ENCODE measurements around the gene HEPN1. TPM values are rescaled to one million over a fixed set of nuclear protein-coding genes. Genes with fewer than 3 reads are reported as not detected.

Gene HEPN1
- total and polyA plus RNA-seq, 4 donors: not detected

DNA sequence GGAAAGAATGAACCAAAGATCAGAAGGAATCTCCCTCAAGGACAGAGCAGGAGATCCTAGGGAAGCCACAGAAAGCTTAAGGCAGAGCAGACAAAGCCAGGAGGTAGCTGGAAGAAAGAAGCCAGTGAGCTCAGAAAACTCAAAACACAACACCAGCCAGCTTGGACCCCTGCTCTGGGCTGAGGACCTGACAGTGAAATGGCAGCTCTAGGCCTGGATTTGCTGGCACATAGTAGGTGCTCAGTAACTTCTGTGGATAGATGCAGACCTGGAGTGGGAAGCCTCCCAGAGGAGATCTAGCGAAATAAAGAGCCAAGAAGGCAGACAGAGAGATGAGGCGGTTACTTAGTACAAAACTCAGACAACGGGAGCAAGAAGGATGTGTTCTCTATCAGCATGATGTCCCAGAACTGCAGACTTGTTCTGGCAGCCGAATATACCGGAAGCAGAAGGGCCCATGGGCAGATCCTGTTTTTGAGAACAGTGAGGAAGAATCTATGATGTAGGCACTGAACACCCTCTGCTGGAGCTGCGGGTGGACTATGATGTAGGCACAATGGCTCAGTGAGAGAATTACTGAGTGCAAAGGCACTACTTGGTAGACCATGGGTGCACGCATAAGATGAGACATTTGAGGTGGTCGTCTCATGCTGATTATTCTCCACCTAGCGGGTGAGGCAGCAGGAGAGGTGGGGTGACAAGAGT, 26.1 kb upstream of the HEPN1 start:
- no peak for DNase-seq
- no peak for ATAC-seq (ENCODE audit: insufficient read depth, low FRiP score)
- H3K9me3 ChIP-seq (ENCODE audit: control insufficient read depth in 4 of 4, insufficient read depth in 3 of 4, low read length in 3 of 4): no peaks in the 10 kb centered on the region
- H3K4me3 ChIP-seq: no peak overlapping the region
- no peaks in the 10 kb centered on the region for H3K27me3 ChIP-seq (ENCODE audit: control insufficient read depth in 3 of 3, insufficient read depth in 3 of 3, low read length in 2 of 3)
- H3K36me3 ChIP-seq (ENCODE audit: control insufficient read depth in 4 of 4, insufficient read depth in 4 of 4, low read length in 4 of 4): peaks cover 0 to 4% (median 0%) of the 10 kb centered on the region in 4 donors
- 58 to 62% methylated on average over 9 of the region's 9 CpGs for WGBS, 2 donors
- no peak overlapping the region for H3K9ac ChIP-seq (ENCODE audit: insufficient read depth in 1 of 2, low read length in 2 of 2)
- no peak for TF ChIP-seq CTCF (IDR thresholded peaks at IDR 0.05; ENCODE audit: control extremely low read depth, extremely low read depth)
- H3K4me1 ChIP-seq (ENCODE audit: control insufficient read depth in 5 of 5, insufficient read depth in 5 of 5, low read length in 5 of 5): peaks cover 0 to 16% (median 9%) of the 10 kb centered on the region in 5 donors
- peak overlapping the region in 1 of 2 donors; percentile 85 for H3K27ac ChIP-seq (ENCODE audit: low read depth in 1 of 2, low read length in 1 of 2)

DNA sequence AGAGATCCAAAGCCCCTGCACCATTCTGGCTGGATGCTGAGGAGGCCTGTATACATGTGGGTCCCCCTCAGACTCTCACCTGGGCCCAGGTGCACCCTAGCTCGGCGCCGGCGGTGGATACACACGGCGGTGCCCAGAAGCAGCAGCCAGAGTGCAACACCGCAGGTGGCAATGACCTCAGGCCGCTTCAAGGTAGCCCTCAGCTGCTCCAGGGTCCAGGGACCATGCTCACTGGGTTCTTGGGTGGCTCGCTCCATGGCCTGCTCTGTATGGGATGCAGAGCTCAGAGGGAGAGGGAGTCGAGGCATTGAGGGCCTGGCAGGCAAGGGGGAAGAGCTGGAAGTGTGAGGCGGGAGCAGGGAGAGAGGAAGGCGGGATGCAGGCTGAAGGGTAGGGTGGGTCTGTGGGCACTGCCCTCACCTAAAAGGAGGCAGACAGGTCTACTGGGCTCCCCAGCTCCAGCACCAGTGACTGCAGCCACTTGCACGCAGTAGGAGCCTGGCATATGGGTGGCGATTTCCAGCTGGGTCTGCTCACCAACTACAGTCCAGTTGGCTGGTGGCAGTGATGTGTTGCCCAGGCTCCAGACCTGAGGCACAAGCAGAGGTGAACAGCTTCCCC, 25.2 kb upstream of the HEPN1 start:
- peaks cover 0 to 4% (median 0%) of the 10 kb centered on the region in 4 donors for H3K36me3 ChIP-seq (ENCODE audit: control insufficient read depth in 4 of 4, insufficient read depth in 4 of 4, low read length in 4 of 4)
- no peaks in the 10 kb centered on the region for H3K9me3 ChIP-seq (ENCODE audit: control insufficient read depth in 4 of 4, insufficient read depth in 3 of 4, low read length in 3 of 4)
- DNase-seq: no peak
- H3K9ac ChIP-seq (ENCODE audit: insufficient read depth in 1 of 2, low read length in 2 of 2): no peak overlapping the region
- H3K27ac ChIP-seq (ENCODE audit: low read depth in 1 of 2, low read length in 1 of 2): peak overlapping the region in 1 of 2 donors; percentile 85
- H3K27me3 ChIP-seq (ENCODE audit: control insufficient read depth in 3 of 3, insufficient read depth in 3 of 3, low read length in 2 of 3): no peaks in the 10 kb centered on the region
- no peak for TF ChIP-seq CTCF (IDR thresholded peaks at IDR 0.05; ENCODE audit: control extremely low read depth, extremely low read depth)
- ATAC-seq (ENCODE audit: insufficient read depth, low FRiP score): no peak
- WGBS, 2 donors: 82 to 92% methylated on average over 14 of the region's 14 CpGs
- no peak overlapping the region for H3K4me3 ChIP-seq
- peaks cover 0 to 26% (median 7%) of the 10 kb centered on the region in 5 donors for H3K4me1 ChIP-seq (ENCODE audit: control insufficient read depth in 5 of 5, insufficient read depth in 5 of 5, low read length in 5 of 5)

GRCh38 chr11:124894606-124895430, 24.2 kb upstream of the HEPN1 start:
- H3K27ac ChIP-seq (ENCODE audit: low read depth in 1 of 2, low read length in 1 of 2): peak overlapping the region in 1 of 2 donors; percentile 85
- no peaks in the 10 kb centered on the region for H3K27me3 ChIP-seq (ENCODE audit: control insufficient read depth in 3 of 3, insufficient read depth in 3 of 3, low read length in 2 of 3)
- H3K9ac ChIP-seq (ENCODE audit: insufficient read depth in 1 of 2, low read length in 2 of 2): no peak overlapping the region
- WGBS, 2 donors: 62 to 72% methylated on average over 4 of the region's 4 CpGs
- no peaks in the 10 kb centered on the region for H3K9me3 ChIP-seq (ENCODE audit: control insufficient read depth in 4 of 4, insufficient read depth in 3 of 4, low read length in 3 of 4)
- H3K36me3 ChIP-seq (ENCODE audit: control insufficient read depth in 4 of 4, insufficient read depth in 4 of 4, low read length in 4 of 4): peaks cover 0 to 4% (median 0%) of the 10 kb centered on the region in 4 donors
- DNase-seq (no peak), ATAC-seq (ENCODE audit: insufficient read depth, low FRiP score) (no peak)
- peak overlapping the region; percentile 16 for H3K4me3 ChIP-seq
- TF ChIP-seq CTCF (IDR thresholded peaks at IDR 0.05; ENCODE audit: control extremely low read depth, extremely low read depth): no peak
- peaks cover 1 to 34% (median 9%) of the 10 kb centered on the region in 5 donors for H3K4me1 ChIP-seq (ENCODE audit: control insufficient read depth in 5 of 5, insufficient read depth in 5 of 5, low read length in 5 of 5)

Data from lung (tissue), 12 donors.